HG03354 (cell line): ENCODE results near the gene SURF2.
A peak's percentile ranks its signal among the peaks of the same experiment; 100 is the strongest.
"Not testable (repeated sequence)": the region's sequence is repeated elsewhere in the genome, so short reads cannot be mapped to it uniquely, and the experiment has no call there.

Source experiments
- ATAC-seq: cut with Tn5 transposase; IDR thresholded peaks from one replicate; pipeline ENCODE4 v1.9.1; 2021; ENCODE audit warnings: mild to moderate bottlenecking; ENCODE audit not compliant: unreplicated experiment, poor library complexity, severe bottlenecking

SURF2 gene

DNA sequence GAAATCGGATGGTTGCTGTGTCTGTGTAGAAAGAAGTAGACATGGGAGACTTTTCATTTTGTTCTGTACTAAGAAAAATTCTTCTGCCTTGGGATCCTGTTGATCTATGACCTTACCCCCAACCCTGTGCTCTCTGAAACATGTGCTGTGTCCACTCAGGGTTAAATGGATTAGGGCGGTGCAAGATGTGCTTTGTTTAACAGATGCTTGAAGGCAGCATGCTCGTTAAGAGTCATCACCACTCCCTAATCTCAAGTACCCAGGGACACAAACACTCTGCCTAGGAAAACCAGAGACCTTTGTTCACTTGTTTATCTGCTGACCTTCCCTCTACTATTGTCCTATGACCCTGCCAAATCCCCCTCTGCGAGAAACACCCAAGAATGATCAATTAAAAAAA is 35.1 kb downstream of the SURF2 start:
- ATAC-seq: not testable (repeated sequence)

DNA sequence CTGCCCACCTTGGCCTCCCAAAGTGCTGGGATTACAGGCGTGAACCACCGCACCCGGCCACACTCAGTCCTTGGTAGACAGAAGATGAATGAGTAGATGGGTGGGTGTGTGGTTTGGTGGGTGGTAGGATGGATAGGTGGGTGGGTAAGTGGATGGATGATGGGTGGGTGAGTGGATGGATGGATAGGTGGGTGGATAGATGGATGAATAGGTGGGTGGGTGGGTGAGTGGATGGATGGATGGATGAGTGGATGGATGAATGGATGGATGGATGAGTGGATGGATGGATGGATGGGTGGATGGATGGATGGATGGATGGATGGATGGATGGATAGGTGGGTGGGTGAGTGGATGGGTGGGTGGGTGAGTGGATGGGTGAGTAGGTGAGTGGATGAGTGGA is 36.0 kb downstream of the SURF2 start:
- ATAC-seq: not testable (repeated sequence)

DNA sequence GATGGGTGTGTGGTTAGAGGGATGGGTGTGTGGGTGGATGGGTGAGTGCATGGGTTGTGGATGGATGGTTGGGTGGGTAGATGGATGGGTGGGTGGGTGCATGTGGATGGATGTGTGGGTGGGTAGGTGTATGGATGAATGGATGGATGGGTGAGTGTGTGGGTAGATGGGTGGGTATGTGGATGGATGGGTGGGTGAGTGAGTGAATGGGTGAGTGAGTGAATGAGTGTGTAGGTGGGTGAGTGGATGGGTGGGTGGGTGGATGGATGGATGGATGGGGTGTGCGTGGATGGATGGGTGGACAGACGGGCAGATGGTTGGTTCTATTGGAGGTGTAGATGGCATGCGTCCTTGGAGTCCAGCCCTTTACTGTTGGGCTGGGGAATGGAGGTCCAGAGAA is 37.0 kb downstream of the SURF2 start:
- ATAC-seq: no peak

DNA sequence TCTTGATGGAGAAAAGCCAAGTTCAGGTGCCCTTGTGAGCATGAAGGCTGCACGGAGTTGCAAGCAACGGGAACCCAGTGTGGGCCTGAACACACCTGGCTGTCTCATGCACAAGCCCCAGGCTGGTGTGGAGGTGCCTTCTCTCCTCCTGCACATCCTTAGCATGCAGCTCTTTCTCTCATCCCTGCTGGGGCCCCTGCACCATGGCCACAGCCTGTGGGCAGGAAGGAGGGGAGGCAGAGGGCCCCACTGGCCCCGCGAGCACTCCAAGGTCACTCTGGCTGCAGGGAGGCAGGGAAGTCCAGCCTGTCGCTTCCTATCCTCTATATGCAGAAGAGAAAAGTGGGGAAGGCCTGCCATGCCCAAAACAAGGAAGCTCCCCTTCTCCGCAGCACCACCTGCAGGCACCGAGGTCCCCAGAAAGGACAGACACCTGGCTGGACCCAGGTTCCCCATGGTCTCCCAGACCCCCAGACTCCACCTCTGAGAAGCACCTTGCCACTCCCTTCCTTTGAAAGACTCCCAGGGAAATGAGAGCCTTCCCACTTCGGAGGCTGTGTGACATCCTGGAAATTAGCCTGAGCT is 38.4 kb downstream of the SURF2 start:
- ATAC-seq: no peak

DNA sequence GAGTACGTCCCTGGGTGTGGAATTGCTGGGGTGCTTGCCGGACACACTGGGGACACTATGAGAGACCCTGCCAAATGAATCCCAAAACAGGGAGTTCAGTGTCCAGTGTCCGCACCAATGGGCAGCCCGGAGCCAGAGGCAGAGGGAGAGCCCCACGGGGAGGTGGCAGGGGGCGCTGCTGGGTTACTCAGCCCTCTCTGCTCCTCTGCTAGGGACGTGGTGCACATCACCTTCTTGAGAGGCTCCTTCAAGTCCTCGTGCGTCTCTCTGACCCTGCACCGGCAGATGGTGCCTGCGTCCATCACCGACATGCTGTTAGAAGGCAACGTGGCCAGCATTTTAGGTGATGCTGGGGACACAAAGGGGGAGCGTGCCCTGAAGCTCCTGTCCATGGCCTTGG is 40.6 kb downstream of the SURF2 start:
- ATAC-seq: no peak

DNA sequence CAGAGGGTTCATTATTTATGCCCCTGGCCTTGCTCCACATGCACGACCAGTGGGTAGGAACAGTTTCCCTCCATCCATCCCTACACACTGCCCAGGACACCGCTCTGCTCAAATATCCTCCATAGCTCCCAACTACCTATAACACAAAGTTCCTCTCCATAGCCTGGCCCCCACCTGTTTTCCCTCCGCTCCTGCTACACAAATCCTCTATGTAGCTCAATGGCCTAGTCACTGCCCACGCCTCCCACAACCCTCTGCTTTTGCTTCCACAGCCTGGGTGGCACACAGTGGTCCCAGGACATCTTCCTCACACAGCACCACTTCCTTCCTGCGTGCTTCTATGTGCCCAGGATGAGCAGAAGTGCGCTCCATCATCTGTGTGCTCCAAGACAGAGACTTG is 41.0 kb downstream of the SURF2 start:
- no peak for ATAC-seq

DNA sequence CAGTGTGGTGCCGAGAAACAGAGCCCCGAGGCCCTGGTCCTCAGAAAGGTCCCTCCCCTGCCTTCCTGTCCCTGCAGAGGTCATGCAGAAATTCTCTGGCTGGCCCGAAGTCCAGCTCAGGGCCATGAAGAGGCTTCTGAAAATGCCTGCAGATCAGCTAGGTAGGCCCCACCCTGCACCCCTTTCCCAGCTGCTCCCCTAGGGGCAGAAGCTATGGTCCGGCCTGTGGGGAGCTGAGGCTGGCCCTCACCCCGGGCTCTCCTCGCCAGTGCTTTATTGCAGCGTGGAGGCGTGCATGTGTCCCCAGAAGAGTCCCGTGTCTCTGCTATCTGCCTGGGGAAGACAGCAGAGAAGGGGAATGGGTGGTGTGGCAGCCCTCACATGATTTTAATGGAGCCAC is 41.5 kb downstream of the SURF2 start:
- no peak for ATAC-seq

DNA sequence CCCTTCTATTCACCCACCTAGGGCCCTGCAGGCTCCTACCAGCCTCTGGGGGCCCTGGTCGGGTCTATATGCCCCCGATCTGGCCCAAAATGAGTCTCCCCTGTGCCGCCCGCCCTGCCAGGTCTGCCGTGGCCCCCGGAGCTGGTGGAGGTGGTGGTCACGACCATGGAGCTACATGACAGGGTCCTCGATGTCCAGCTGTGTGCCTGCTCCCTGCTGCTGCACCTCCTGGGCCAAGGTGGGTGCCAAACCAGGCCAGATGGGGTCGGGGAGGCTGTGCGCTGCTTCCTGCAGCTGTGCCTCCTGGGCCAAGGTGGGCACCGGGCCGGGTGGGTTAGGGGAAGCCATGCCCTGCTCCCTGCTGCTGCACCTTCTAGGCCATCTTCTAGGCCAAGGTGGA is 43.9 kb downstream of the SURF2 start:
- ATAC-seq: no peak

DNA sequence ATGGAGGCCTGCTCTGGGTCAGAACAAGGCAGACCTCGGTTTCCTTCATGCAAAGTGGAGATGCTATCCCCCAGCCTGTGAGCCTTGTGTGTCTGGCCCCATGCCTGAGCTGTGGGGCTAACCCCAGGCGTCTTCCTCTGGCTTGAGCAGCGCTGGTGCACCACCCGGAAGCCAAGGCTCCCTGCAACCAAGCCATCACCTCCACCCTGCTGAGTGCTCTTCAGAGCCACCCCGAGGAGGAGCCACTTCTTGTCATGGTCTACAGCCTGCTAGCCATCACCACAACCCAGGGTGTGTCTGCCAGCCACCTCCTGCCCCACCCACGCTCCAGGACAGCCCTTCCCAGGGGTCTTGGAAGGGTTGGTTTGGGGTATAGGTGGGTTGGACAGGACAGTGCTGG is 45.2 kb downstream of the SURF2 start:
- ATAC-seq: no peak

DNA sequence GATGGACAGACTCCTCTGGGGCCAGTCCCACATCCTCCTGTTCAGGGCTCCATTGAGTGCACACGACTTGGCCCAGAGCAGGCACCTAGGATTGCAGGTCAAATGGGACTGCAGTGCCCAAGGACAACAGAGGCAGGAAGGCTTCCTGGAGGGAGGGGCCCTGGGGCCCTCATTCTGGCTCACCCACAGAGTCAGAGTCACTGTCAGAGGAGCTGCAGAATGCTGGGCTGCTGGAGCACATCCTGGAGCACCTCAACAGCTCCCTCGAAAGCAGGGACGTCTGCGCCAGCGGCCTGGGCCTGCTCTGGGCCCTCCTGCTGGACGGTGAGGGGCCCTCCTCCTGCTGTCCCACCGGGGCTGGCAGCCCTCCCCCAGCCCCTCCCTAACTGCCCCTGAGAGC is 46.3 kb downstream of the SURF2 start:
- ATAC-seq: no peak

DNA sequence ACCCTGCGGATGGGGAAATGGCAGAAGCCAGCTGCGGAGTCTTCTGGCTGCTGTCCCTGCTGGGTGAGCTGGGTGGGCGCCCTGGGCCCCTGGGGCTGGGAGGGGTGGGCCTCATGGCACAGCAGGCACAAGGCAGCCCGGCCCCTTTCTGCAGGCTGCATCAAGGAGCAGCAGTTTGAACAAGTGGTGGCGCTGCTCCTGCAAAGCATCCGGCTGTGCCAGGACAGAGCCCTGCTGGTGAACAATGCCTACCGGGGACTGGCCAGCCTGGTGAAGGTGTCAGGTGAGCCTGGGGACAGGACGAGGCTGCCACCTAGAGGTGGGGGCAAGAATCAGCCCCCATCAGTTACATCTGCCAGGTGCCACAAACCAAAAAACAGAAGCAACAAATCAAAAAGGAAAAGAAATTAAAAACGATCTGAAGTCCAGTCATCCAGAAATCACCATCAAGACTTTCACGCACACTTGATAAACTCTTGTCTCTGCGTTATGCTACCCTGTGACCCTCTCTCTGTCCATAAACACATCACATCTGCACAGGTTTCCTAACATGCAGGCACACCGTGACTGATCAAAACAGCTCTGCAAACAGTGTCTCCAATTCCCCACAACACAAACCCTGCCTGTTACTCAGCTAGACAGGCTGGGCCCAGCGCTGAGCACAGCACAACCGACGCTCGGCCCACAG is 47.6 kb downstream of the SURF2 start:
- ATAC-seq: no peak

DNA sequence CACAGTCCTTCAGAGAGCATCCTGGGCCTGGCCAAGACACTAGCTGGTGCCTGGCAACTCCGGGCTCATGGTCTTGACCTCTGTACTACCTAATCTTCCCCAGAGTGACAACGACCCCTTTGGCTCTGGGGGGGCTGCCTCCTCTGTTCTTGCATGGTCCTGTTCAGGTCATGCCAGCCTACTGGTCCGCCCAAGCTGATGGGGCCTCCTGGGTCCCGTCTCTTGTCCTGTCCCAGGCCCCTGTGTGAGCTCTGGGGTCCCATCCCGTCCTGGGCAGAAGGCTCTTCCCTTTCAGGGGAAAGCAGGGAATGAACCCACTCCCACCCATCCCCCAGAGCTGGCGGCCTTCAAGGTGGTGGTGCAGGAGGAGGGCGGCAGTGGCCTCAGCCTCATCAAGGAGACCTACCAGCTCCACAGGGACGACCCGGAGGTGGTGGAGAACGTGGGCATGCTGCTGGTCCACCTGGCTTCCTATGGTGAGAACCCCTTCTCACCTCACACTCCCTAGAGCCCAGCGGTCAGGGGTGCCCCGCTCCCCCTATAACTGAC is 48.2 kb downstream of the SURF2 start:
- ATAC-seq: no peak

DNA sequence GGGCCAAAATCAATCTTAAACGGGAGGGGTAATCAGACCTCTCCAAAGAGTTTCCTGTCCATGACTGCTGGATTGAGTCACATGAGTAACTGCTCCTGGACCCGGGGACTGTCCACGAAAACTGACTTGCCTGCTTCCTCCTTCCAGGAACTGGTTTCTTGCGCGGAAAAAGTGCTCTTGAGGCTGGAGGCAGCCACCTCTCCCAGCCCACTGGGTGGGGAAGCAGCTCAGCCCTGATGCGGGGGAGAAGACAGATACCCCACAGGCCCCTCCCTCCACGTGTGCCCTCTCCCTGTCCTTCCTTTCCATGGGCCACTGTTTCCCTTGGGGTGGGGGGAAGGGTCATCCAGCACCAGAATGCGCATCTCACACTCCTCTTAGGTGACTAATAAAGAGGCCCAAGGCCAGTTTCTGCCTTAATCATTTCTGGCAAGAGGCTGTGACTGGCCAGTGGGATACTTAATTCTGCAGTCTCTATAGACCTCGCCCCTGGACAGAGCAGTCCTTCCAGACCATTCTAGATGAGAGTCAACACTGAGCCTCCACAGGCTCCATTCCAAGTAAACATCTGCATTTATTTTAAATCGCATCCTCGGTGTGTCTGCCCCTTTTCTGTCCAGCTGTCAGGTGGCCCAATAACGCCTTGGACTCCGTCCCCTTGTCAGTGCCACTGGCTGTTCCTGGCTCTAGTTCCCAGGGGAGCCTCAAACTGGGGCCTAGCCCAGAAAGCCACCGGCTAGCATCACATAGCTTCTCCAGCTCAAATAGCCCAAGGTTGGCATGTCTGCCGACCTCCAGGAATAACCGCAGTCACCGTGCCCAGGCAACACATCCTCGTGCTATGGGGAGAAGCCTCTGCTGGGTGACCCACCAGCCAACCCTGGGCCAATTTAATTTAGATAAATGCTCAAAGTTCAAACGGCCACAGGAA is 49.4 kb downstream of the SURF2 start:
- ATAC-seq: no peak

DNA sequence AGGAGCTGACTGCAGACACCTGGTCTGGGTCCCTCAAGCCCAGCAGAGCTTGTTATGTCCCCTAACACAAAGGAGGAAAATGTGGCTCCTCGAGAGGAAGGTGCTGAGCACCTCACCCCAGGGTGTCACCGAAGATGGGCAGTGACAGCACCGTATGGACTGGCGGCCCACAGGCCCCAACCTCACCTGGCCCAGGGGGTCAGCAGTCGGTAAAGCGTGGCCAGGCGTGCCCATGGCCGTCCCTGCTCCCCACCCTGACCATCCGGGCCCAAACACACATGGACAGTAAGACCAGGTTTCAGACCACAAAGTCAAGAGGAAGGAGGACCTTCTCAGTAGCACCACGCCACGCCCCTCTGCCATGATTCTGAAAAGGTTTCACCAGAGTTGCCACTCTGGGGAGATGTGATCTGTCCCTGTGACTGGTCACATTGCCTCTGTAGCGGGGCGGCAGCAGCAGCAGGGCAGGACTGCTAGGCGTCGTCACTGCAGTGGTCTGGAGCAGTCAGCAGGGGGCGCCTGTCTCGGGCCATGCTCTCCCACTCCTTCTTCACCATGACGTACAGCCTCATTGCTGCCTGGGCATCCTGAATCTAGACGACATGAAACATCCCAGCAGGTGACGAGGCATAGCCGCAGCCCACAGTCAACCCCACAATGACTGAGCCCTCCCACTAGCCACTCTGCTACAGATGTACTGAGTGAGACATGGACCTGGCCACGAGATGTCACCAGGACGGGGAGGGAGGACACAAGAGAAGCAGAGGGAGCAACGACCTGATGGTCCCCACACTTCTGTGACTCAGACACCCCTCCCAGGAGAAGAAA is 50.3 kb downstream of the SURF2 start:
- peak; percentile 74 for ATAC-seq

DNA sequence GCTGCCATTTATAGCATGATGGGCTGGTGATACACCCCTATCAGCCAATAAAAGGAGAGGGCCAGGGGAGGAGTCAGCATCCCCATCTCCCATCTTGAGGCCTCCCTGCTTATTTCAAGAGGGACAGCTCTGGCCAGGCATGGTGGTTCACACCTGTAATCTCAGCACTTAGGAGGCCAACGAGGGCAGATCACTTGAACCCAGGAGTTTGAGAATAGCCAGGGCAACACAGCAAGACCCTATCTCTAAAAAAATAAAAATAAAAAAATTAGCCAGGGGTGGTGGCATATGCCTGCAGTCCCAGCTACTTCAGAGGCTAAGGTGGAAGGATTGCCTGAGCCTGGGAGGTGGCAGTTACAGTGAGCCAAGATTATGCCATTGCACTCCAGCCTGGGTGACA is 51.7 kb downstream of the SURF2 start:
- no peak for ATAC-seq
